ENCODE results near the gene AKAP4. TPM values are rescaled to one million over a fixed set of nuclear protein-coding genes. Genes with fewer than 3 reads are reported as not detected.

AKAP4 gene
- total and polyA plus RNA-seq, 2 of the 13 experiments (the other 11 are each of a cell fraction or from before 2014, with no cell fraction given) = not detected

- no peak for TF ChIP-seq SP1 (IDR thresholded peaks at IDR 0.05)
- TF ChIP-seq SP1 (CRISPR knock-in tag; IDR thresholded peaks at IDR 0.05) = no peak
- TF ChIP-seq SMC3 (IDR thresholded peaks at IDR 0.05; ENCODE audit: low read length) = peak; percentile 93
- no peak for TF ChIP-seq ZXDC (CRISPR knock-in tag; IDR thresholded peaks at IDR 0.05)
- no peak for TF ChIP-seq USF2 (IDR thresholded peaks at IDR 0.05; ENCODE audit: low read depth, low read length)
- TF ChIP-seq USF2 (CRISPR knock-in tag; IDR thresholded peaks at IDR 0.05; ENCODE audit: borderline replicate concordance) = peak; percentile 42; the same call in 1 of the 2 replicates
- TF ChIP-seq ZBTB7B (CRISPR knock-in tag; IDR thresholded peaks at IDR 0.05) = no peak
- TF ChIP-seq CTCF (CRISPR knock-in tag; IDR thresholded peaks at IDR 0.05) = peak; percentile 71
- TF ChIP-seq ZFP91 (CRISPR knock-in tag; IDR thresholded peaks at IDR 0.05; ENCODE audit: borderline replicate concordance) = peak; percentile 46
- no peak for TF ChIP-seq NR1H2 (CRISPR knock-in tag; IDR thresholded peaks at IDR 0.05; ENCODE audit: borderline replicate concordance, low read depth)
- no peak for TF ChIP-seq E2F1 (CRISPR knock-in tag; IDR thresholded peaks at IDR 0.05)
- TF ChIP-seq RAD21 (CRISPR knock-in tag; IDR thresholded peaks at IDR 0.05) = peak; percentile 29; the same call in 1 of the 2 replicates
- no peak for TF ChIP-seq ZFAT (CRISPR knock-in tag; conservative IDR thresholded peaks at IDR 0.05)
- no peak for TF ChIP-seq ZNF142 (CRISPR knock-in tag; IDR thresholded peaks at IDR 0.05)
These were observed 3.6 kb upstream of the AKAP4 start, which contains the start of gene CCNB3 (continued) for GRCh38 chrX:50204364-50204899.
